GM04504 (cell line): ENCODE results near the gene AKT1.
A peak's percentile ranks its signal among the peaks of the same experiment; 100 is the strongest.

Experiments
- DNase-seq: peaks from one replicate; pipeline ENCODE4 v3.0.0-alpha.2; 2012; ENCODE audit warnings: low read depth

The AKT1 gene

DNA sequence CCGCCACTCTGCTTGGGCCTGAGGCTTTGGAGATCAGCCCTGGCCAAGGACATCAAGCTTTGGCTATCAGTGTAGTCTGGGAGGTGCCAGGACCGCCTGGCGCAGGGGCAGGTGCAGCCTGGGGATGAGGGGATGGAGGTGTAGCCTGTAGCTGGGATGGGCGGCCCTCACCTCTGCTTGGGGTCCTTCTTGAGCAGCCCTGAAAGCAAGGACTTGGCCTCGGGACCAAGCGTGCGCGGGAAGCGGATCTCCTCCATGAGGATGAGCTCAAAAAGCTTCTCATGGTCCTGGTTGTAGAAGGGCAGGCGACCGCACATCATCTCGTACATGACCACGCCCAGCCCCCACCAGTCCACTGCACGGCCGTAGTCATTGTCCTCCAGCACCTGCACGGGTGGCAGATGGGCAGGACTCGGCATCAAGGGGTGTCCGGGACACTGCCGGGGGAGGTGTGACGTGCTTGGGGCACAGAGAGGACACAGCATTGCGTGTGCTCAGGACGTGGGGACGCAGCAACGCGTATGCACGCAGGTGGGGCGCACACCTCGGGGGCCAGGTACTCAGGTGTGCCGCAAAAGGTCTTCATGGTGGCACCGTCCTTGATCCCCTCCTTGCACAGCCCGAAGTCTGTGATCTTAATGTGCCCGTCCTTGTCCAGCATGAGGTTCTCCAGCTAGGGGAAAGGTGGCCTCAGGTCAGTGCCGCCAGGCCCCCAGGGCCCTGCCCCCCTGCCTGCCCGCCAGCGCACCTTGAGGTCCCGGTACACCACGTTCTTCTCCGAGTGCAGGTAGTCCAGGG lies 22.6 kb downstream of the AKT1 start:
- DNase-seq: no peak

GRCh38 chr14:104771918-104772706 lies 23.4 kb downstream of the AKT1 start:
- DNase-seq: no peak

- DNase-seq: no peak
These were observed 24.2 kb downstream of the AKT1 start for GRCh38 chr14:104771374-104771773.

GRCh38 chr14:104770851-104771272 lies 24.7 kb downstream of the AKT1 start:
- no peak for DNase-seq

DNA sequence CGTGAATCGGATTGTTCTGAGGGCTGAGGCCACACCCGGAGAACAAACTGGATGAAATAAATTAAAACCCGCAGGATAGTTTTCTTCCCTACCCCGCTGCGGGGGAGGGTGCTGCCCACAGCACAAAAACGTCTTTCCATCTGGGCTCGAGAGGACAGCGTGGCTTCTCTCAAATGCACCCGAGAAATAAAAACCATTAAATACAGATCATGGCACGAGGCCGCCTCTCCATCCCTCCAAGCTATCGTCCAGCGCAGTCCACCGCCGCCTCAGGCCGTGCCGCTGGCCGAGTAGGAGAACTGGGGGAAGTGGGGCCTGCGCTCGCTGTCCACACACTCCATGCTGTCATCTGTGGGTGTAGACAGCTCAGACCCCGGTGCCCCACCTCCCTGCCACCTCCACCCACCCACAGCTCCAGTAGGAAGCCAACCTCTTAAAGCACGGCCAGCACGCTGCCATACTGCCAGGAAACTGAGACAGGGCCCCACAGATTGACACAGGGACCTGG lies 25.4 kb downstream of the AKT1 start:
- no peak for DNase-seq

- no peak for DNase-seq
These were observed 26.1 kb downstream of the AKT1 start for GRCh38 chr14:104769324-104770071.

- peak; percentile 50 for DNase-seq
These were observed 26.9 kb downstream of the AKT1 start for GRCh38 chr14:104768437-104769323.

DNA sequence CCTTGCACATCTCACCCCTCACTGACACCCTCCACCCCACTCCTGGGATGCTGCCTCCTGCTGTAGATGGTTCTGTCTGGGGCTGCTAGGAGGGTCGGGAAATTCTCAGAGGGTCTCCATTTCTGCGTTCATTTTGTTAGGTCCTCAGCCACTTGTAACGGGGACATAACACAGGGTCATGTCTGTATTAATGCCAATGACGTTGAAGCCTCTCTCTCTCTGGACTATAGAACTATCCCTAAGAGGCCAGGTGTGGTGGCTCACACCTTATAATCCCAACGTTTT lies 28.0 kb downstream of the AKT1 start:
- DNase-seq: no peak

- no peak for DNase-seq
These were observed 28.5 kb downstream of the AKT1 start for GRCh38 chr14:104766863-104767633.

DNA sequence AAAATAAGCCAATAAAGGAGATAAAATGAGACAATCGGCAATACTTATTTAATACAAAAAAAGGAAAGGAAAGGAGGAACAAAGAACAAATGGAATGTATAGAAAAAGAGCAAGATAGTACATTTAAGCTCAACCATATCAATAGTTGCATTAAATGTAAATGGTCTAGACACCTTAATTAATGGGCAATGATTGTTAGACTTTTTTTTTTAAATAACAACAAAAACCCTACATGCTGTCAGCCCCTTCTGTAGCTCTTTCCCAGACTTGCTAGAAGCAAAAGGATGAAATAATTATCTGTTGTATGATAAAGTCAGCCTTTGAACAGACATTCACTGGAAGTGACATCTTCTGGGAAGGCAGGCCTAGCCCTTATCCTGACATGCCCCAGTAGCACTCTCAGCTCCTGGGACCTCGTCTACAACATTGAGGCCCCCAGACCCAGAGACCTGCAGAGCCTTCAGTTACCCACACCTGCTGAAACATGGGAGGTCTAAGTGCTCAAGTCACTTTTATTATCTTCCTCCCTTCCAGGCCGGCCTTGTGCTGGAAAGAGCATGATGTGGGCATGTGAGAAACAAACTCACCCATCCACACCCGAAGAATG lies 29.2 kb downstream of the AKT1 start:
- no peak for DNase-seq

DNA sequence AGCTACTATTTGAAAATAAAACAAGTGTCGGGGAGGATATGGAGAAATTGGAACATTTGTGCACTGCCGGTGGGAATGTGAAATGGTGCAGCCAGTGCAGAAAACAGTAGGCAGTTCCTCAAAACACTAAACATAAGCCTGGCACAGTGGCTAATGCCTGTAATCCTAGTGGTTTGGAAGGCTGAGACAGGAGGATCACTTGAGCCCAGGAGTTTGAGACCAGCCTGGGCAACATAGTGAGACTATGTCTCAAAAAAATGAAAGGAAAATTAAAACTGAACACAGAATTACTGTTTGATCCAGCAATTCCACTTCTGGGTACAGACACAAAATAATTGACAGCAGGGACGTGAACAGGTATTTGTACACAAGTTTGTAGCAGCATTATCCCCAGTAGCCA lies 30.0 kb downstream of the AKT1 start:
- no peak for DNase-seq

DNA sequence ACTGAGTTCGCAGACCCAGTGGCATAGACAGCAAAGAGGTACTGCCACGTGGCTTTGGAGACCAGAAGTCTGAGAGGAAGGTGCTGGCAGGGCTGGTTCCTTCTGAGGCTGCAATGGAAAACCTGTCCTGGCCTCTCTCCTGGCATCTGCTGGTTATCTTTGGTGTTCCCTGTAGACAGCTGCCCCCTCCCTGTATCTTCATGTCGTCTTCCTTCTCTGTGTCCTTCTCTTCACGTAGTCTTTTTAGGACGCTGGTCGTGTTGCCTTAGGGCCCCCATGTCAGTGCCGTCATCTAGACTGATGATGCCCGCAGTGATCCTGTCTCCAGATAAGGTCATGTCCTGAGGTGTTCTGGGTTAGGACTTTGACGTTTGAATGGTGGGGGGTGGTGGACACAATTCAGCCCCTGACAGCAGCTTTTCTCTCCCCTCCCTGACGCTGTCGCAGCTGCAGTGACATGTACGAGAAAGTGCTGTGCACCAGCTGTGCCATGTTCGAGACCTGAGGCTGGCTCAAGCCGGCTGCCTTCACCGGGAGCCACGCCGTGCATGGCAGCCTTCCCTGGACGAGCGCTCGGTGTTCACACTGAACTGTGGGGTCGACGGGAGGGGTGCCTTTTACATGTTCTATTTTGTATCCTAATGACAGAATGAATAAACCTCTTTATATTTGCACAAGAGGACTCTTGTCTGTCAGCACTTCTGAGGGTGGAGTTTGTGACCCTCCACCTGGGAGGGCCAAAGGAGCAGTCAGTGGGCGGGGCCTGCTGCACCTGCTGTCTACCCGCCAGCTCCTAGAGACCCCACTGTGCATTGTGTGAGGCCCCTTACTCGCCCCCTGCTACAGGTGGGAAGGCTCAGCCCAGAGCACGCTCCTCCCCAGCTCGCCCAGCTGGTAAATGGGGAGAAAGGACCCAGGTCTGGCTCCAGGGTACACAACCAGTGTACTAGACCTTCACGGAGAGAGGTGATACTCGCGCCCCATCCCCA lies 36.3 kb downstream of the AKT1 start:
- DNase-seq: no peak

DNA sequence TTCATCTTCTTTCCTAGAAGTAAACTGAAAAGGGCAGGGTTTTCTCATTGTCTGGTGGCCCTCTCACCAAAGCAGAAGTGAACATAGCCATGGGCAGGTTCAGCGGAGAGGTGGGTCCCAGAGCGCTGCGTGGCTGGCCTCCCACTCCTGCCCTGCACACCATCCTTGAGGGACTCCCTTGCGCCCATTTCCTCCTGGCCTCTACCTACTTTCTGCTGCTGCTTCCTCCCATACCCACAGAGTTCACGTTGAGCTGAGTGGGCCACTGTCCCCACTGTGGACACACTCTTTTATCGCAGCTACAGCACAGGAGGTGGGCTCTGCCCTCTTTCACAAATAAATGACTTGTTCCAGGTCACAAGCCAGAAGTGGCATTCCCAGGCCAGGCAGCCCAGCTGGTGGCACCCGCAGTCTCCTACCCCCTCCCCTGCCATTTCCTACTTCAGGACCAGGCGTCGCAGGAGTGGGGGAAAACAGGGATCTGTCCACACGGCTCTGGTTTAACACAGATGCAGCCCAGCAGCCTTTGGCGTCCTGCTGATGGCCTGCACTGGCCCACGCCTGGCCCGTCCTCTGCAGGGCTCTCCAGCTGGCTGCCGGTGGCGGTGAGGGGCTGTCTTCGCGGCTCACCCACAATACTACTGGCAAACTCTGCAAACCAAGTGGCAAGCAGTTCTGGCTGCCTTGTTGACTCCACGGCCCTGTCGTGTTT lies 37.7 kb downstream of the AKT1 start:
- DNase-seq: no peak

GRCh38 chr14:104757238-104757585 lies 38.3 kb downstream of the AKT1 start:
- DNase-seq: no peak

DNA sequence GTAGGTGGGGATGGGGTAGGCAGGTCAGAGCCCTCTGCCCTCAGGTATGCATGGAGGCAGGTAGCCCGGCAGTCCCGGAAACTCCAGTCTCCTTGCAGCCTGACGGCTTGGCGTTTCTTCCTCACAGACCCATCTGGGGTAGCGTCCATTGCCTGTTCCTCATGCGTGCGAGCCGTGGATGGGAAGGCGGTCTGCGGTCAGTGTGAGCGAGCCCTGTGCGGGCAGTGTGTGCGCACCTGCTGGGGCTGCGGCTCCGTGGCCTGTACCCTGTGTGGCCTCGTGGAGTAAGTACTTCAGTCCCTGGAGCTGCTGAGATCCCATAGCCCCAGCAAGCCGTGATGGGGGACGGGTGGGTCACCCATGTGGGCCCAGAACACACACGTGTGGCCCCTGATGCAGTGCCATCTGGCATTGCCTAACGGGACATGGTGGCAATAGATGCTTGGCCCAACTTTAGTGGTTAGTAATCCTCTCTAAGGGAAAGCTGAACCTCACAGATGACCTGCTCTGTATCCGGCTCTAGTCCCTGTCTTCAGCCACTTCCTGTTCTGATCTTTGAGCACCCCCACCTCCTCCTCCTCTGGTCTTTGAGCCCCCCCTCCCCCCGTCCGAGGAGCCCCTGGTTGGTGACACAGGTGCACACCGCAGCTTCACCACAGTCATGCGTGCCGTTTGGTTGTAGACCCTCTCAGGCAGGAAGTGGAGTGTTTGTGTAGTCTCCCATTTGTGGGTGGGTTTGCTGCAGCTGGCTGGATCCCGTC lies 38.9 kb downstream of the AKT1 start:
- no peak for DNase-seq

- no peak for DNase-seq
These were observed 39.9 kb downstream of the AKT1 start for GRCh38 chr14:104755621-104756020.

DNA sequence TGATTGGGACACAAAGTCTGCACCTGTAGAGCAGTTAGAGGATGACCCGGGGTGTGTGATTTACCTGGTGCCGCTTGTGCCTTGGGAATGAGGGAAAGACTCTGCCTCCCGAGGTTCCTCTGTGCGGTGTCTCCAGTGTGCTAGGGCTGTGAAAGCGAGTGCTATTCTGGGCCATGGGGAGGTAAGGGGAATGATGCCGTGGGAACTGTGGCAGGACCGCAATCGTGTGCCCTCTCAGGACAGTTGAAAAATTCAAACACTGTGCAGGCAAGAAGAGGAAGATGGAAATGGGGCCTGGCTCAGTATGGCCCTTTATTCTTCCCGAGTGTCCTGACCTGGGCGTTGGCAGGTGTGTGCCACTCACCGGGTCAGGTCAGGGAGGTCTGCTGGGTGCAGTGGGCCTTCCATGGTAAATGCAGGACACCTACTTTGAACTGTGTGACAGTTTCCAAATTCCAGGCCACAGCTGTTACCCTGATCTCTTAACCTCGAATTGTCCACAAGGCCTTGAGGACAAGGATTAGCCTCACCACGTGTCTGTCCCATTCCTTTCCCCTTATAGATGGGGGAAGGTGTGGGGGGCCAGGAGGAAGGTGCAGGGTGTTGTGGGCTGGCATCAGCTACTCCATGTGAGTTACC lies 41.2 kb downstream of the AKT1 start:
- no peak for DNase-seq
